Activated T-cell treated with anti-CD3 and anti-CD28 coated beads, Interleukin-2, amount 50 U/mL, for 24 hours (primary cell): ENCODE results near the gene IL17C.

ENCODE experiments used
- DNase-seq: peaks from one replicate; pipeline ENCODE4 v3.0.0-alpha.2; 2020
- H3K27ac Mint-ChIP-seq: 2 replicates; pipeline ENCODE4 v1.8.0; 2020; ENCODE audit warnings: mild to moderate bottlenecking, mixed read lengths
- H3K27me3 Mint-ChIP-seq: 2 replicates; pipeline ENCODE4 v1.8.0; 2020; ENCODE audit warnings: mixed read lengths
- H3K36me3 Mint-ChIP-seq: 2 replicates; pipeline ENCODE4 v1.8.0; 2020; ENCODE audit warnings: low read depth, mixed read lengths
- H3K4me1 Mint-ChIP-seq: 2 replicates; pipeline ENCODE4 v1.8.0; 2020; ENCODE audit warnings: low read depth, mixed read lengths
- H3K4me3 Mint-ChIP-seq: 2 replicates; pipeline ENCODE4 v1.8.0; 2020; ENCODE audit warnings: mild to moderate bottlenecking, moderate library complexity, mixed read lengths
- H3K9me3 Mint-ChIP-seq: 2 replicates; pipeline ENCODE4 v1.8.0; 2020; ENCODE audit warnings: mixed read lengths

IL17C gene

DNA sequence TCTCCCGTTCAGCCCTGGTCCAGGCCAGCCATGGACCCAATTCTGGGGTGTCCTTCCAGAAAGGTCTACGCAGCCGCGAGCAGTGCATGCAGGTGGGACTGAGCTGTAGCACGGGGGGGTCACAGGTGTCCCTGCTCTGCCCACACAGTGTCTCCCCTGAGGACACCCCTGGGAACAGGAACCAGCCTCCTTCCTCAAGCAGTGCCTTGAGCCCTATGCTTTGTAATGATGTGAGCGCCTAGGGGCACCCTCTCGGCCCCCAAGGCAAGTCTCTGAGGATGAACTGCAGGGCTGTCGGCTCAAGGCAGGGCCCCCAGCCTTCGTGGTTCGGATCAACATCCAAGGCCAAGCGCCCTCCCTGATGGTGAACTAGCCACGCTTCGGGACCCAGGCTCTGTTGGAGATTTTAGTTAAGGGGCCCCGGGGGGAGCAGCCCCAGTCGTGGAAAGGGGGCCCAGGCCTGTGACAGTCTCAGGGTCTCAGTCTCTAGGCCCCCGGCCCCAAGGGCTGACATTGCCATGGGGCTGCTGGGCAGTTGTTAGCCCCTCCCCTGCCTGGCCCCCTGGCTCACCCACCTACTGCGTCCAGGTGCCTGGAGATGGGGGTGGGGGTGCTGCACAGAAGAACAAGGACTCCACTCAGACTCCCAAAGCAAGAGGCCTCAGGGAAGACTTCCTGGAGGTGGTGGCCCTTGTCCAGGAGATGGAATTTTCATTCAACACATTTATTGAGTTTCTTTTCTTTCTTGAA lies 2.3 kb downstream of the IL17C start:
- peaks cover 34% of the 10 kb centered on the region for H3K27me3 Mint-ChIP-seq
- H3K4me1 Mint-ChIP-seq = peaks cover 40% of the 10 kb centered on the region
- H3K9me3 Mint-ChIP-seq = no peaks in the 10 kb centered on the region
- no peak for DNase-seq
- H3K4me3 Mint-ChIP-seq = no peak overlapping the region
- H3K27ac Mint-ChIP-seq = peak overlapping the region; percentile 12
- peaks cover 31% of the 10 kb centered on the region for H3K36me3 Mint-ChIP-seq

DNA sequence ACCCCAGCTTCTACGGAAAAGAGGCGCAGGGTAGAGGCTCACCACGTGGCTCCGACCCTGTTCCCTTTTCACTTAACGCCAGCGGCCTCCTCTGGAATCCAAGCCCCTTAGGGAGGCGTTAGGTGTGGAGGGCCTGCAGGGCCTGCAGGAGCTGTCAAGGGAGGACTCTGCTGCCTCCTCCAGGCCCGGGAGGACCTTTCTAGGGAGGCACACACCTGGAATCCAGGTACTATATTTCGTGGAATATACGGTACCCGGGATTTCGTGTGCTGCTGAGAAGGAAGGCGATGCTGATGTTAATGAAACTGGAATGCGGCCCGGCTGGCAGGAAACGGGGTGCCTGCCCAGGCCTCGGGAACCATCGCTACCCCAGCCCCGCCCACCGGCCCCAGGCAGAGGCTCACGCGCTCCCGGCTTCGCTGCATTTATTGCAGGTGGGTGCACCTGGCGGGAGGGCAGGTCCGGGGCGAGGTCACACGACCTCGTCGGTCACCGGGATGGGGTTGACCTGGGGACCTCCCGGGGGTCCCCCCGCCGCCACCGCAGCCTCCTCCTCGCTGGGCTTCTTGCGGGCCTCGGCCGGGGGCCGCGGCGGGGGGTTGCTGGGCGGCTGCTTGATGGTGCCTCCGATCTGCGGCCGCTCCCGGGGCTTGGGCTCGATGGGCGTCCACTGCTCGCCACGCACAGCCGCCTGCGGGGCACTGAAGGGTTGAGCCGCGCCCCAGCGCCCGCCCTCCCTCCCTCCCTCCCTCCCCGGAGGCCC lies 4.7 kb downstream of the IL17C start:
- DNase-seq = no peak
- H3K4me1 Mint-ChIP-seq = peaks cover 22% of the 10 kb centered on the region
- peaks cover 21% of the 10 kb centered on the region for H3K27me3 Mint-ChIP-seq
- H3K36me3 Mint-ChIP-seq = peaks cover 33% of the 10 kb centered on the region
- H3K9me3 Mint-ChIP-seq = no peaks in the 10 kb centered on the region
- H3K27ac Mint-ChIP-seq = no peak overlapping the region
- H3K4me3 Mint-ChIP-seq = no peak overlapping the region

DNA sequence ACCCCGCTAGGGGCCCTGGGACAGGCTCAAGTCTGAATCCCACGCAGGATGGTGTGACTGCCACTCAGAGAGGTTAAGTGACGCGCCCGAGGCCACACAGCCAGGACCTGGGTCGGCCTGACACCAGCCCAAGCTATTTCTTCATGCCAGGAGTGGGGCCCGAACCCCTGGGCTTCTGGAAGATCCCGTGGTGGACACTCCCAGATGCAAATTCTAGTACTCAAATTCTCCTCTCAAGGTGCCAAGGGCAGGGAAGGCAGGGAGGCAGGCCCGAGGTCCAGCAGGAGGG lies 5.2 kb downstream of the IL17C start:
- Mint-ChIP-seq H3K27ac (no peak overlapping the region), H3K4me1 (peaks cover 18% of the 10 kb centered on the region), H3K4me3 (no peak overlapping the region), H3K9me3 (no peaks in the 10 kb centered on the region), H3K36me3 (peaks cover 33% of the 10 kb centered on the region), H3K27me3 (peaks cover 16% of the 10 kb centered on the region)
- no peak for DNase-seq

DNA sequence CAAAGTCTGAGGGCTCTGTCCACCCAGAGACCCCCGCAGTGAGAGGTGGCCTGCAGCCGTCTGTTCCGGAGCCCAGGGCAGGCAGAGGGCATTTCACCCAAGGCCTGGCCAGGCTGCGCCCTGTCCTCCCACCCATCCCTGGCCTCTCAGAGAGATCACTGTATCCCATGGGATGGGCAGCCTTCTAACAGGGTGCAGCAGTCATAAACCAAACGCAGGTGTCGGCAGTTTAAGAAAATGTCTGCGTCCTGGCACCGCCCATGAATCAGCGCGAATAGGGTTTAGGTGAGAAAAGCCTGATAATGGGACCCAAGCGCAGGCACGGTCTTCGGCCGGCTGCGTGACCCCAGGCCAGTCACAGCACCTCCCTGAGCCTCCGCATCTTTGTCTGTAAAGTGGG lies 7.1 kb downstream of the IL17C start:
- no peaks in the 10 kb centered on the region for H3K9me3 Mint-ChIP-seq
- no peak overlapping the region for H3K27ac Mint-ChIP-seq
- H3K36me3 Mint-ChIP-seq = peaks cover 47% of the 10 kb centered on the region
- peaks cover 2% of the 10 kb centered on the region for H3K27me3 Mint-ChIP-seq
- H3K4me3 Mint-ChIP-seq = no peak overlapping the region
- H3K4me1 Mint-ChIP-seq = peaks cover 19% of the 10 kb centered on the region
- no peak for DNase-seq

GRCh38 chr16:88645941-88646340 lies 7.6 kb downstream of the IL17C start:
- no peak overlapping the region for H3K4me3 Mint-ChIP-seq
- no peaks in the 10 kb centered on the region for H3K9me3 Mint-ChIP-seq
- no peak for DNase-seq
- H3K4me1 Mint-ChIP-seq = peaks cover 18% of the 10 kb centered on the region
- H3K27me3 Mint-ChIP-seq = no peaks in the 10 kb centered on the region
- H3K36me3 Mint-ChIP-seq = peaks cover 47% of the 10 kb centered on the region
- H3K27ac Mint-ChIP-seq = peak overlapping the region; percentile 69

DNA sequence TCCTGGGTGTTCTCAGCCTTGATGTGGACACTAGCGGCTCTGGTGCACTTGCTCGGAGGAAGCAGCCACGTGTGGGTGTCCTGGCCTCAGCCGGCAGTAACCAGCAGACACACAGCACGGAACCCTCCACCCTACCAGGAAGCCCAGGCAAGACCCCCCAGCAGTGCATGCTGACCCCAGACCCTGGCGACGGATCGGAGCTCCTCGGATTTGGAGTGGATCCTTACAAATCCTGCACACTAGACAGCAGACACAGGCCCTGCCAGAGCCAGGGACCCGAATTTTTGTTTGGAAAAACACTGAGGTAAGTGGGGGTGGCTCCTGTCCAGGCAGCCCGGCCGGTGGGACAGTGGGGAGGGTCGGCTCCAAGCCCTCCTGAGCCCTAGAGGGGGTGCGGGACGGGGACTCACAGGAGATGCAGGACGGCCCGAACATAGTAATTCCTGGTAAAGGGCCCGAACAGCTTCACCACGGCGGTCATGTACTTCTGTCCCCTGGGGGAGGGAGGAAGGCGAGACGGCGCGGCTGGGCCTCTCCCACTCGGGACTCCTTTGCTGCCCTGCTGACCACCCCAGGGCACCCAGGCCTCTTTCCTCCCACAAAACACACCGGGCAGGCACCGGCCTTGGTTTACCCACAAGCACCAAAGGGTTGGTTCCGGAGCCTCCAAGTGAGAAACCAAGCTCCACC lies 8.1 kb downstream of the IL17C start:
- Mint-ChIP-seq H3K27ac (peak overlapping the region; percentile 69), H3K9me3 (no peaks in the 10 kb centered on the region), H3K4me1 (peaks cover 23% of the 10 kb centered on the region), H3K36me3 (peaks cover 47% of the 10 kb centered on the region), H3K27me3 (no peaks in the 10 kb centered on the region), H3K4me3 (no peak overlapping the region)
- DNase-seq = no peak

- no peaks in the 10 kb centered on the region for H3K27me3 Mint-ChIP-seq
- H3K36me3 Mint-ChIP-seq = peaks cover 43% of the 10 kb centered on the region
- H3K27ac Mint-ChIP-seq = no peak overlapping the region
- DNase-seq = no peak
- peaks cover 29% of the 10 kb centered on the region for H3K4me1 Mint-ChIP-seq
- H3K4me3 Mint-ChIP-seq = no peak overlapping the region
- no peaks in the 10 kb centered on the region for H3K9me3 Mint-ChIP-seq
Measured at GRCh38 chr16:88647178-88648070, 9.1 kb downstream of the IL17C start.

GRCh38 chr16:88649195-88649923 lies 11.0 kb downstream of the IL17C start:
- Mint-ChIP-seq H3K36me3 (peaks cover 43% of the 10 kb centered on the region), H3K4me1 (peaks cover 25% of the 10 kb centered on the region)
- DNase-seq = no peak

GRCh38 chr16:88649924-88650748 lies 11.8 kb downstream of the IL17C start:
- H3K4me3 Mint-ChIP-seq = peak overlapping the region; percentile 88
- peak overlapping the region; percentile 85 for H3K27ac Mint-ChIP-seq
- peaks cover 23% of the 10 kb centered on the region for H3K4me1 Mint-ChIP-seq
- peaks cover 43% of the 10 kb centered on the region for H3K36me3 Mint-ChIP-seq
- DNase-seq = peak; percentile 74
- no peaks in the 10 kb centered on the region for H3K27me3 Mint-ChIP-seq
- no peaks in the 10 kb centered on the region for H3K9me3 Mint-ChIP-seq

More at GRCh38 chr16:88649195-88649923, 11.0 kb downstream of the IL17C start:
- Mint-ChIP-seq H3K9me3 (no peaks in the 10 kb centered on the region), H3K4me3 (peak overlapping the region; percentile 88), H3K27me3 (no peaks in the 10 kb centered on the region), H3K27ac (peak overlapping the region; percentile 85)

GRCh38 chr16:88650749-88651275 lies 12.4 kb downstream of the IL17C start, which contains the start of gene CYBA:
CYBA (minus strand) TSS chr16:88651053; CDS start chr16:88651013, 40 bp downstream.
- Mint-ChIP-seq H3K27ac (peak within 1 kb of the TSS; percentile 97), H3K4me3 (peak within 1 kb of the TSS; percentile 88), H3K36me3 (peaks cover 42% of the 10 kb centered on the region), H3K27me3 (no peaks in the 10 kb centered on the region), H3K4me1 (peaks cover 20% of the 10 kb centered on the region), H3K9me3 (no peaks in the 10 kb centered on the region)
- DNase-seq = peak; percentile 90

DNA sequence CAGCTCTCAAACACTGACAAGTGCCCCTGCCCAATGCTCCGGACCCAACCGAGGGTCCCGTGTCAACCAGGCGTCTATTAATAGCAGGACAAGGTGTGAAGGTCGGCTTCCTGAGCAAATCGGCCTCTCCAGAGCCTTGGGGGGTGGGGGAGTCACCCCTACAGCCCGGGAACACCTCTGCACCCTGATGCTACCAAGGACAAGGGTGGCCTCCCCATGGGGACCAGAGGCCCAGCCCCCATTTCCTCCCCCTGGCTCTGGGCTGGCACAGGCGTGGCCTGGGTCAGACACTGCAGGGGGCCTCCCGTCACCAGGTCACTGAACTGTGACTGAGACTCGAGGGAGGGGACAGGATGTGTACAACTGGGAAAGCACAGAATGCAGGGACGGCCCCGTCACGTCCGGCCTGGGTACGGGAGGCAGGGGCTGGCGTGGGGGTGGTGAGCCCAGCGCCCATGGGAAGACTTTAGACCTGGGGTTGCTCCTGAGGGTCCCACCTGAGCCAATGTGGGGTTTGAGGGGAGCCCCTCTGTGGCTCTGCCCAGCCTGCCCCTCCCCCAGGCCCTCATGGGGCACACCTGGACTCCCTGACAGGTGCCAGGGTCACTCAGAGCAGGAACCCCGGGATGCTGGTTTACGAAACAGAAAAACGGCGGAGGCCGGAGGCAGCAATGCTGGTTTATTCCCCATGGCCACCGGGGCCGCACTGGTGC lies 13.1 kb downstream of the IL17C start:
- peak; percentile 79 for DNase-seq
- Mint-ChIP-seq H3K36me3 (peaks cover 41% of the 10 kb centered on the region), H3K27ac (peak overlapping the region; percentile 97), H3K27me3 (no peaks in the 10 kb centered on the region), H3K9me3 (no peaks in the 10 kb centered on the region), H3K4me3 (peak overlapping the region; percentile 88), H3K4me1 (peaks cover 20% of the 10 kb centered on the region)

GRCh38 chr16:88651989-88652761 lies 13.8 kb downstream of the IL17C start:
- no peak for DNase-seq
- H3K4me1 Mint-ChIP-seq = peaks cover 20% of the 10 kb centered on the region
- H3K9me3 Mint-ChIP-seq = no peaks in the 10 kb centered on the region
- peak overlapping the region; percentile 97 for H3K27ac Mint-ChIP-seq
- peak overlapping the region; percentile 12 for H3K4me3 Mint-ChIP-seq
- H3K36me3 Mint-ChIP-seq = peaks cover 46% of the 10 kb centered on the region
- H3K27me3 Mint-ChIP-seq = no peaks in the 10 kb centered on the region
